Activated CD4-positive, CD25-positive, alpha-beta regulatory T cell treated with anti-CD3 and anti-CD28 coated beads, Interleukin-2, amount 50 U/mL, for 24 hours (primary cell): ENCODE results near the gene CRIP1.

Source experiments
- ATAC-seq, 2 donors: fragments of 150-1000 bp; cut with Tn5 transposase; one replicate each; pipeline ENCODE4 v1.10.0; 2021; ENCODE audit warnings: mild to moderate bottlenecking in 1 of 2, moderate library complexity in 1 of 2

CRIP1 gene

GRCh38 chr14:105486163-105486973, at the start of gene CRIP1:
TSS of gene CRIP1 (plus strand) at chr14:105486886. CDS start at chr14:105487260, 374 bp downstream.
- no peak for ATAC-seq

- ATAC-seq = no peak
These were observed 49.6 kb upstream of the CRIP1 start for GRCh38 chr14:105436891-105437722.

- no peak for ATAC-seq
These were observed 48.8 kb upstream of the CRIP1 start for GRCh38 chr14:105437723-105438500.

GRCh38 chr14:105439179-105439578, 47.5 kb upstream of the CRIP1 start:
- no peak for ATAC-seq

- no peak for ATAC-seq
These were observed 46.8 kb upstream of the CRIP1 start for GRCh38 chr14:105439710-105440553.

GRCh38 chr14:105440554-105440900, 46.2 kb upstream of the CRIP1 start:
- no peak for ATAC-seq

- ATAC-seq = no peak
These were observed 45.7 kb upstream of the CRIP1 start for GRCh38 chr14:105440992-105441391.

GRCh38 chr14:105442125-105442524, 44.6 kb upstream of the CRIP1 start:
- no peak for ATAC-seq

GRCh38 chr14:105442834-105443233, 43.9 kb upstream of the CRIP1 start:
- ATAC-seq = no peak

GRCh38 chr14:105444859-105445258, 41.8 kb upstream of the CRIP1 start:
- no peak for ATAC-seq

GRCh38 chr14:105445290-105445689, 41.4 kb upstream of the CRIP1 start:
- ATAC-seq = no peak

- no peak for ATAC-seq
These were observed 40.5 kb upstream of the CRIP1 start for GRCh38 chr14:105445901-105446845.

- ATAC-seq = no peak
These were observed 39.7 kb upstream of the CRIP1 start for GRCh38 chr14:105446971-105447370.

GRCh38 chr14:105447651-105448640, 38.7 kb upstream of the CRIP1 start:
- no peak for ATAC-seq

- peak; percentile 80 to 86 for ATAC-seq
These were observed 38.0 kb upstream of the CRIP1 start for GRCh38 chr14:105448706-105449111.

- ATAC-seq = no peak
These were observed 37.2 kb upstream of the CRIP1 start for GRCh38 chr14:105449276-105450122.

GRCh38 chr14:105450123-105450505, 36.6 kb upstream of the CRIP1 start:
- no peak for ATAC-seq

GRCh38 chr14:105450864-105451720, 35.6 kb upstream of the CRIP1 start:
- no peak for ATAC-seq
